GM21447 (cell line): Measurements from ENCODE around the gene GALNT14.
A peak's percentile ranks its signal among the peaks of the same experiment; 100 is the strongest.
"Not testable (repeated sequence)": the region's sequence is repeated elsewhere in the genome, so short reads cannot be mapped to it uniquely, and the experiment has no call there.

Experiments used
- ATAC-seq: cut with Tn5 transposase; IDR thresholded peaks from one replicate; pipeline ENCODE4 v1.9.1; 2021; ENCODE audit not compliant: unreplicated experiment

GALNT14 gene, protein sequence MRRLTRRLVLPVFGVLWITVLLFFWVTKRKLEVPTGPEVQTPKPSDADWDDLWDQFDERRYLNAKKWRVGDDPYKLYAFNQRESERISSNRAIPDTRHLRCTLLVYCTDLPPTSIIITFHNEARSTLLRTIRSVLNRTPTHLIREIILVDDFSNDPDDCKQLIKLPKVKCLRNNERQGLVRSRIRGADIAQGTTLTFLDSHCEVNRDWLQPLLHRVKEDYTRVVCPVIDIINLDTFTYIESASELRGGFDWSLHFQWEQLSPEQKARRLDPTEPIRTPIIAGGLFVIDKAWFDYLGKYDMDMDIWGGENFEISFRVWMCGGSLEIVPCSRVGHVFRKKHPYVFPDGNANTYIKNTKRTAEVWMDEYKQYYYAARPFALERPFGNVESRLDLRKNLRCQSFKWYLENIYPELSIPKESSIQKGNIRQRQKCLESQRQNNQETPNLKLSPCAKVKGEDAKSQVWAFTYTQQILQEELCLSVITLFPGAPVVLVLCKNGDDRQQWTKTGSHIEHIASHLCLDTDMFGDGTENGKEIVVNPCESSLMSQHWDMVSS

GRCh38 chr2:31138037-31138962 is at the start of gene GALNT14:
Gene GALNT14, minus strand, starts transcription at chr2:31138440. Its CDS starts 354 bp downstream, at chr2:31138086.
- no peak for ATAC-seq

DNA sequence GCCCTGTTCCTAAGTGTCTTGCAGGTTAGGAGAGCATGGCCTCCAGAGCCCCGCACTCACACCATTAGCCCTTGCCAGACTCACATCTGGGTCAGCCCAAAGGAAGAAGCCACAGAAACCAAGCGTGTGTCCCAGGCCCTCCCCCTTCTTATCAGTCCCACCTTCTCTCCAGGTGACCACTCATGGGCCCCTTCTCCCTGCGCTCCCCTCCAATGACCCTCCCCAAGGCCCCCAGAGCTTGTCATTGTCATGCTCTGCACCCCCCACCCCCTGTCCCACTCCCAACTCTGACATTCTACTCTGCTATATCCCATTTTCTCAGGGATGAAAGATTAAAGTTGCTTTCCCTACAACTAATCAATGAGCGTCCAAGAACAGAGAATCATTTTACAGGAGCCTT is 48.9 kb upstream of the GALNT14 start:
- no peak for ATAC-seq

DNA sequence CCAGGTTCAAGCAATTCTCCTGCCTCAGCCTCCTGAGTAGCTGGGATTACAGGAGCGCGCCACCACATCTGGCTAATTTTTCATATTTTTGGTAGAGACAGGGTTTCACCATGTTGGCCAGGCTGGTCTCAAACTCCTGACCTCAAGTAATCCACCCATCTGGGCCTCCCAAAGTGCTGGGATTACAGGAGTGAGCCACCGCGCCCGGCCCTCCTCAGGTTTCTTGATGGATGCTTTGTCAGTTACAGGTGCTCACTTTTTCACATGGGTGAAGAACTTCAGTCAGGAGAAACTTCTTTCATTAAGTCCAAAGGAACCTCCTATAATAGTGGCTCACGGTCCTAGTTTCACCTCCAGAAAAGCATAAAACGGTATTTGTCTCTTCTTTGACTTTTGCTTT is 45.7 kb upstream of the GALNT14 start:
- not testable (repeated sequence) for ATAC-seq

DNA sequence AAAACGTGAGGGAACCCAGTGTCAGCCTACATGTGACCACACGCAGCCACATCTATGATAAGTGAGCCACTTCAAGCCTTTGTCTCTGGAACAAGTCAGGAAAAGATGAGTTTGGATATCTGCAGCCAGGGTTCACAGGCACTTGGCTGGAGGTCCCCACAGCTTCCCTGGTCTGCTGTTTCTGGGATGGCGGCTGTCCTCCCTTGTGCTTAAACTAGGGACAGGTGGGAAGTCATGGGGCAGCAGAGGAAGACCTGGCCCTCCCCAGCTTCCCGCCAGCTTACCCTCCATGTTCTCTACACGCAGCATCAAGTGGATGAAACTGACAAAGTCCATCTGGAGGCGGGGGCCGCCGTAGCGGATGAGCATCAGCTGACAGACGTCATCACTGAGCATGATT is 38.5 kb upstream of the GALNT14 start:
- no peak for ATAC-seq

DNA sequence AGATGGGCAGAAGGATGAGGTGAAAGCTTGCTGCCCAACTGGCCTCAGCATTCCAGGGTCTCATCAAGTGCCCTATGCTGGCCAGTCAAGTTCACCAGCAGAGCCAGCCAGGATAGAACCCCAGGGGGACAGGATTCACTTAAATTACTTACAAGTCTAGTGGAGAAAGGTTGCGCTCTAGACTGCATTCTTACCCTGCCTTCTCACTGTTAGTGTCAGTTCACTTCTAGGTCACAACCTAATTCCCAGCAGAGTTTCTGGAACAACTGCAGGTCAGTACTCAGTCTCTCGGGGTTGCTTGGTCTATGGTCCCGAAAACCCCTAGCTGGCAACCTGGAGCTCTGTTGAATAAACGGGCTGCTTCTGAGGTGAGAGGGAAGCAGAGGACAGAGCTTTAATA is 32.9 kb upstream of the GALNT14 start:
- no peak for ATAC-seq

GRCh38 chr2:31170071-31170698 is 31.9 kb upstream of the GALNT14 start:
- ATAC-seq: peak; percentile 67

- ATAC-seq: no peak
Measured at GRCh38 chr2:31168291-31168690, 30.1 kb upstream of the GALNT14 start.

DNA sequence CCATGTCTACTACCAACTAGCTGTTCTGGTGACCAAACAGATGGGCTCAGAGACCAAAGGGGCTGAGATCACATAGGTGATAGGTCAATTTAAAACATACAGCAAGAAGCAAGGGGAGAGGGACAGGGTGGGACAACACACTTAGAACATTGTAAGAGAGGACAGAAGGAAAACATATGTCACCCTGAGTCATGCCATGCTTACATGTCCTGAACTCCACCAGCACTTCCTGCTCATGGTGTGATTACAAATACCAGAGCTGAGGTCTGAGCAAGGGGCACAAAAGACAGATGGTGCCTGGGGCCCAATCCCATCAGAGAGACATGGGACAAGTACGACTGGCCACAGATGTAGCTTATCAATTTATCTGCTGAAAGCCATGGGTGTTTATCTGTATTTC is 28.7 kb upstream of the GALNT14 start:
- ATAC-seq: no peak

DNA sequence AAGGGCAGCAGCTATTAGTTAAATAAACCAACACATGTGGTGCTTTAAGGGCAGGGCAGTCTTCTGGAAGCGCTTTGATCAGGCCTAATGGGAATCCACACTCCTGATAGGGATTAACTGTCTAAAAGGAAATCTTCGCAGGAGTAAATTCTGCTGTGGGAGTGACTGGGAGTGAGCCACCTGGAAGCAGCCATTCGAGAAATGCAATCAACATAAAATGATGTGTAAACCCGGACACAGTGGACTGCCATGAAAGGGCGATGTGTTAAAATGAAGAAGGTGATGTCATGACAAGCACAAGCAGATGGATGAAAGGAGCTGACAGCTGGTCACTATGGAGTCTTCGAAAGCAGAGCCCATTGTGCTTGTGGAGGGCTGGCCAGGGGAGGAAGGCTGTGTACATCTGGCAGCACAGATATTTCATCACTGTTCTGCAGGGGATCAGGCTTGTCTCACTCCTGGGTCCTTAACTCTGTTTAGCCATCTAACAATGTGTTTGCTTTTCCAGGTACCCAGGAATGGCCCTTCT is 24.8 kb upstream of the GALNT14 start:
- ATAC-seq: no peak

DNA sequence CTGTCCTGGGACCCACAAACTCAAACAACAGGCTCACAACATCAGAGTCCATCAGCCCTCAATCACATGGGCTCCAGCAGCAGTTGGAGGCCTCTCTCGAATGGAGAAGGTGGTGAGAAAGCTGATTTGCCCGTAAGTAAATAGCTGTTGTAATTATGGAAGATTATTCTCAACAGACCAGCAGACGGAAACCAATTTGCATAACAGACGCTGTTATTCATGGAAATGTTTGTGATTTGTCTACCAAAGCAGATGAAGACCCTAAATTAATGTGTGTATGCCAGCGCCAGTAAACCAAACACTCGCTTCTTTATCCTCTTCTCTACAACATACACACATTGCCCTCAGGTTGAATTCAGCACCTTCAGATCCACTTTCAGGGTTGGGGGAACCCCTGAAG is 23.4 kb upstream of the GALNT14 start:
- no peak for ATAC-seq

DNA sequence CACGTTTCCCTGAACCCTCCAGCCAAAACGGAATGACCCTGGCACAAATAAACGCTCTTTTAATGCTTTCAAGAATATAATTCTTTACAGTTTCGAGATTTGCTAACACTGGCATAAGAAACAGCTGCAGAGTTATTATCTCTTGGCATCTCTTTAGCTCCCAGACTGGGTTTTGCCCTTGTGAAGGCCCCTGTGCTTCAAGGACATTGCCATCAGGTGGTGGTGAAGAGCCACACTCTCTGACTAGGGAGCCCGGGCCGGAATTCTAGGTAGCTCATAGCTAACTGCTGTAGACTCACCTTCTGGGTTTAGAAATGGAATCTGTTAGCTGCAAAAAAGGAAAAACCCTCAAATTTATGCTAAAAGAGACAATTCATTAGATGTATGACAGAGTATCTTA is 13.3 kb upstream of the GALNT14 start:
- no peak for ATAC-seq

DNA sequence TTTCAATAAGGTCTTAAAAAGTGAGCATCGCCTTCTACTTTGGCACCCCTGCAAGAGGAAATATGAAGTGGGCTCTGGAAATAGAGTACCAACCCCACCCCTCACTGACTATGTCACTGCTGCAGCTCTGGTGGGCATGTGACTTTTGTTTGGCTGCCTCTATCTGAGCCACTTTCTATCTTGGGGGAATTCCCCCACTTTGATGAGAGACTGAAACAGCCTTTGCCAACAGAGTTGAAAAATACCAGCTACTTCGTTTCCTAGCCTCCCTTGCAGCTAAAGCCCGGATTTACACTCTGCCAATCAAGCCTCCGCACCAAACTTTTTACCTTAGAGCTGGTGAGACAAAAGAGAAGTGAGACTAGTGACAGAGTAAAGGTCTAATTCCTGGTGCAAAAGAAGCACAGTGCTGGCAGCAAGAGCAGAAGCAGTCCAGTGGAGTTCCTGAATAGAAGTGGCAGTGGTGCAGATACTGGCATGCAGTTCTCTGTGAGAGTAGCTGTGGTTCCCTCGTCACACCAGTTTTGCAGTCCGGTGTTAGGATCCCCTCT is 12.0 kb upstream of the GALNT14 start:
- ATAC-seq: no peak

DNA sequence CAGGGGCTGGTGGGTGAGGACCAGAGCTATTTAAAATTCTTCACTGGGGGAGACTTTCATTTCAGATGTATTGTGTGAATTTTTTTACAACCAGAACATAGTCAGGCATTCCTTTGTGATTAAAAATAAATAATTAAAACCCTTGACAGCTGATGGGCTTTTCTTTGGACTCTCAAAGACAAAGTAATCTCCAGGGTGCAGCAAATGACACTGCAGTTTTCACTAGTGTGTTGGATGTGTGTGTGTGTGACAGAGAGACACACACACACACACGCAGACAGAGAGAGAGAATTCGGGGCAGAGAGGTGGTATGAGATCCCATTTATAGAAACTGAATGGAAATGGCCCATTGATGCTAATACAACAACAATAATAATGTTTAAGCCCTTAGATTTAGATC is 10.3 kb upstream of the GALNT14 start:
- no peak for ATAC-seq

- ATAC-seq: no peak
Measured at GRCh38 chr2:31147645-31148044, 9.4 kb upstream of the GALNT14 start.

- no peak for ATAC-seq
Measured at GRCh38 chr2:31142110-31142509, 3.9 kb upstream of the GALNT14 start.

GRCh38 chr2:31141443-31142085 is 3.3 kb upstream of the GALNT14 start:
- no peak for ATAC-seq

DNA sequence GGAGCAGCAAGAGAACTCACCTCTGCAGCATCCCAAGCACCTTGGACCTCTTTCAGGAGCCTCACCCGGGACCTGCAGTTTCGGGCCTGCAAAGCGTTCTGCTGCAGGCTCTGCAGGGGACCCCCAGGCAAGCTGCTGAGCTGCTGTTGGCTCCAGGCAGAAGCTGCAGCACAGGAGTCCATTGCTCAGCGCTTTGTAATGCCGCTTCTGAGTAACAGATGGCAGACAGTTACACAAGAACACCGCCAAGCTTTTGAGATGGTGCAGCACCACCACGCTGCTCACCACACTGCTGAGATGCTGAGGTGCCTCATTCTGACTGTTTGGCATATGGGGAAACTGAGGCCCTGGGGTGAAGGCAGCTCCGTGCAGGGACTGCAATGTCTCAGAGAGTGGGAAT is 1.9 kb upstream of the GALNT14 start:
- no peak for ATAC-seq

GRCh38 chr2:31139671-31140070 is 1.4 kb upstream of the GALNT14 start:
- ATAC-seq: no peak

DNA sequence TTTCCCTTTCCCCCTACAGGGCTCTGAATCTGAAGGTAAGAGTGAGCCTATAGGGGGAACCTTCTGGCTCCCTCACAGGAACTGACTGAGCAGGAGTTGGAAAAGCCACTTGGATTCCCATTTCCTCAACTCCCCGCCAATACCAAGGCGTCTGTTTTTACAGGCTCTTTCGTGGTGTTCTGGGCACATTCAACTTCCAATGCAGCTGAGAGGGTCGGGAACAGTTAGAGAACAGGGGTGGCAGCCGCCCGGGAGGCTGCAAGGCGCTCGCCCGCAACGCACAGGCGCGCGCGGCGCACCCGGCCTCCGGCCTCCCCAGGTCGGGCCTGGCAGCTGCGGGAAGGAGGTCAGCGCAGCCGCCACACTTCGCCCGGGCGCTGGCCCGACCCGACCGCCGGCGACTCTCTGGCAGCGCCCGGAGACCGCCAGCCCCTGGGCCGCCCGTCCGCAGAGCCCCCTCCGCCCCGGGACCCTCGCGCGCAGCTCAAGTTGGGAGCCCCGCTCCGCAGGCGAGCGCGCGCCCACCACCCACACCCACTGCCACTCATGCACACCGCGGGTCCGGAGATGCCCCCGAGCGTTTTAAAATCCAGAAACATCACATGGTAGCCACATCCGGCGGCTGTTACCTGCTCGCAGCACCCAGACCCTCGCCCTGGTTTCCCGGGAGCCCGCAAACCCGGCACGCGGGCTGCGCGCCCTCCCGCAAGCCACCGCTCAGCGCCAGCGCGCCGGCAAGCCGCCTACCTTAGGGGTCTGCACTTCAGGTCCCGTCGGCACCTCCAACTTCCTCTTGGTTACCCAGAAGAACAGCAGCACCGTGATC is 816 bp downstream of the GALNT14 start:
- ATAC-seq: no peak
